Measurements from ENCODE around the gene APBA3. TPM values are rescaled to one million over a fixed set of nuclear protein-coding genes. Genes with fewer than 3 reads are reported as not detected.
"Not testable (repeated sequence)": the region's sequence is repeated elsewhere in the genome, so short reads cannot be mapped to it uniquely, and the experiment has no call there.

Gene APBA3
- total and polyA plus RNA-seq, 5 experiments from 2014 or later, result 25.0 to 80.4 (median 33.0) TPM

DNA sequence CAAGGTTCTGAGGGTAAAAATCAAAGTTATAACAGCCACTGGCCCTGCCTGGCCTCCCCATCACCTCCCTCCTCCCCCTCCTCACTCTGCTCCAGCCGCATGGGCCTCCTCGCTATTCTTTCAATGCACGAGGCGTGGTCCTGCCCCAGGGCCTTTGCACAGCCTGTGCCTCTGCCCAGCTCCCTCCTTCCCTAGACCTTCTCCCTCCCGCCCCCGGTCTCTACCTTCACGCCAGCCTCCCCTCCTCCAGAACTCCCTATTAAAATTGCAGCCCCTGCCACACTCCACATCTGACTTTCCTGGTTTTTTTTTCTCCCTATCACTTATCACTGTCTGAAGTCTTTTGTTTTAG lies 7.2 kb upstream of the APBA3 start:
- H3K4me3 Mint-ChIP-seq, result peak overlapping the region in 1 of 10 donors; percentile 40
- no peaks in the 10 kb centered on the region for H3K9me3 Mint-ChIP-seq
- POLR2A ChIA-PET, result interaction anchor here (0.6 kb wide), 1 partner anchor 611 kb away, joined by 3 read pairs; no protein-coding TSS in a partner anchor
- peaks cover 0 to 26% (median 4%) of the 10 kb centered on the region in 3 donors for H3K36me3 Mint-ChIP-seq
- no peak for DNase-seq
- H3K27ac Mint-ChIP-seq, result peak overlapping the region in 3 of 10 donors; percentile 31 to 94 (median 60)
- no peaks in the 10 kb centered on the region for H3K27me3 Mint-ChIP-seq
- H3K4me1 Mint-ChIP-seq, result peaks cover 7 to 14% (median 10%) of the 10 kb centered on the region in 4 donors
- ATAC-seq, result no peak

GRCh38 chr19:3768015-3768747 lies 6.7 kb upstream of the APBA3 start:
- ATAC-seq (no peak), DNase-seq (no peak)
- peaks cover 8 to 15% (median 11%) of the 10 kb centered on the region in 4 donors for H3K4me1 Mint-ChIP-seq
- peak overlapping the region in 2 of 10 donors; percentile 40 to 94 for H3K27ac Mint-ChIP-seq
- H3K4me3 Mint-ChIP-seq, result no peak overlapping the region
- peaks cover 0 to 26% (median 4%) of the 10 kb centered on the region in 3 donors for H3K36me3 Mint-ChIP-seq
- no peaks in the 10 kb centered on the region for H3K9me3 Mint-ChIP-seq
- H3K27me3 Mint-ChIP-seq, result no peaks in the 10 kb centered on the region
- POLR2A ChIA-PET, result interaction anchor here (0.6 to 2.1 kb wide), 2 partner anchors 47 to 611 kb away, joined by 3 to 6 read pairs; no protein-coding TSS in a partner anchor

- H3K27ac Mint-ChIP-seq, result peak overlapping the region in 1 of 10 donors; percentile 80
- H3K27me3 Mint-ChIP-seq, result peaks cover 0 to 4% (median 0%) of the 10 kb centered on the region in 5 donors
- H3K4me3 Mint-ChIP-seq, result peak overlapping the region in 1 of 10 donors; percentile 66
- H3K36me3 Mint-ChIP-seq, result peaks cover 0 to 26% (median 9%) of the 10 kb centered on the region in 3 donors
- peaks cover 12 to 25% (median 18%) of the 10 kb centered on the region in 4 donors for H3K4me1 Mint-ChIP-seq
- no peak for DNase-seq
- ATAC-seq, result no peak
- POLR2A ChIA-PET, result interaction anchor here (2.1 kb wide), 1 partner anchor 46 kb away, joined by 6 read pairs; no protein-coding TSS in a partner anchor
- H3K9me3 Mint-ChIP-seq, result no peaks in the 10 kb centered on the region
Measured at GRCh38 chr19:3767050-3767449, 5.6 kb upstream of the APBA3 start.

DNA sequence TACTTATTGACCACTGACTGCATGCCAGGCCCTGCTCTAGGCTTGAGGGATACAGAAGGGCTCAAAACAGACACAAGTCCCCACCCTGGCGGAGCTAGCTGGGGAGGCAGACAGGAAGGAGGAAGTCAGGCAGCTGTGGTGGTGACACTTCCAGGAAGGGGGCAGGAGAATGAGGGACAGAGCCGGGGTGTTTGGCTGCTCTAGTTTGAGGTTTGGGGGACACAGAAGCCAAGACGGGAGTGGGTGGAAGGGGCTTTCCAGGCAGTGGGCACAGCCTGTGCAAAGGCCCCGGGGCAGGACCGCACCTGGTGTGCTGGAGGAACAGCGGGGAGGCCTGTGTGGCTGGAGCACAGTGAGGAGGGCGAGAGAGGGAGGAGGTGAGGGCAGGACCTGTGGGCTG lies 5.0 kb upstream of the APBA3 start:
- no peaks in the 10 kb centered on the region for H3K9me3 Mint-ChIP-seq
- H3K27me3 Mint-ChIP-seq, result peaks cover 0 to 4% (median 0%) of the 10 kb centered on the region in 5 donors
- POLR2A ChIA-PET, result interaction anchor here (2.1 kb wide), 1 partner anchor 45 kb away, joined by 6 read pairs; no protein-coding TSS in a partner anchor
- peak overlapping the region in 8 of 10 donors; percentile 13 to 87 (median 78) for H3K27ac Mint-ChIP-seq
- H3K4me3 Mint-ChIP-seq, result peak overlapping the region in 5 of 10 donors; percentile 9 to 66 (median 48)
- H3K4me1 Mint-ChIP-seq, result peaks cover 16 to 30% (median 23%) of the 10 kb centered on the region in 4 donors
- ATAC-seq (no peak), DNase-seq (no peak)
- H3K36me3 Mint-ChIP-seq, result peaks cover 0 to 26% (median 9%) of the 10 kb centered on the region in 3 donors

- H3K9me3 Mint-ChIP-seq, H3K4me3 Mint-ChIP-seq, ATAC-seq, DNase-seq, H3K27me3 Mint-ChIP-seq, H3K27ac Mint-ChIP-seq: not testable (repeated sequence)
- Mint-ChIP-seq H3K36me3 (peaks cover 0 to 26% (median 9%) of the 10 kb centered on the region in 3 donors), H3K4me1 (peaks cover 19 to 38% (median 31%) of the 10 kb centered on the region in 4 donors)
- POLR2A ChIA-PET, result interaction anchor here (2.1 kb wide), 1 partner anchor 44 kb away, joined by 6 read pairs; no protein-coding TSS in a partner anchor
Measured at GRCh38 chr19:3765757-3766156, 4.3 kb upstream of the APBA3 start.

DNA sequence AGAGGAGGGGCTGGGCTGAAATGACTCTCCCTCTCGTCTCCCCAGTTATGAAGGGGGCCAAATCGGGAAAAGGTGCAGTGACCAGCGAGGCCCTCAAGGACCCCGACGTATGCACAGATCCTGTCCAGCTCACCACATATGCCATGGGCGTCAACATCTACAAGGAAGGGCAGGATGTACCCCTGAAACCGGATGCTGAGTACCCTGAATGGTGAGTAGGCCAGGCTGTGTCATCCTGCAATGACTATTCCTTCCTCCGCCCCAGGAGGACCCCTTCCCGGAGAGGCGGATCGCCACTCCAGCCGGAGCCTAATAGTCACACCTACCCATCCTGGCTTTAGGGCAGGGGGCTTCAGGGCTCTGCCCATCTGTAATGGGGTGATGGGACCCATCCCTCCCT lies 3.6 kb upstream of the APBA3 start:
- H3K9me3 Mint-ChIP-seq, result no peaks in the 10 kb centered on the region
- peaks cover 0 to 4% (median 0%) of the 10 kb centered on the region in 5 donors for H3K27me3 Mint-ChIP-seq
- ATAC-seq (no peak), DNase-seq (no peak)
- POLR2A ChIA-PET, result no interaction called here
- peaks cover 0 to 26% (median 9%) of the 10 kb centered on the region in 3 donors for H3K36me3 Mint-ChIP-seq
- peaks cover 19 to 41% (median 36%) of the 10 kb centered on the region in 4 donors for H3K4me1 Mint-ChIP-seq
- H3K27ac Mint-ChIP-seq, result no peak overlapping the region
- H3K4me3 Mint-ChIP-seq, result no peak overlapping the region

DNA sequence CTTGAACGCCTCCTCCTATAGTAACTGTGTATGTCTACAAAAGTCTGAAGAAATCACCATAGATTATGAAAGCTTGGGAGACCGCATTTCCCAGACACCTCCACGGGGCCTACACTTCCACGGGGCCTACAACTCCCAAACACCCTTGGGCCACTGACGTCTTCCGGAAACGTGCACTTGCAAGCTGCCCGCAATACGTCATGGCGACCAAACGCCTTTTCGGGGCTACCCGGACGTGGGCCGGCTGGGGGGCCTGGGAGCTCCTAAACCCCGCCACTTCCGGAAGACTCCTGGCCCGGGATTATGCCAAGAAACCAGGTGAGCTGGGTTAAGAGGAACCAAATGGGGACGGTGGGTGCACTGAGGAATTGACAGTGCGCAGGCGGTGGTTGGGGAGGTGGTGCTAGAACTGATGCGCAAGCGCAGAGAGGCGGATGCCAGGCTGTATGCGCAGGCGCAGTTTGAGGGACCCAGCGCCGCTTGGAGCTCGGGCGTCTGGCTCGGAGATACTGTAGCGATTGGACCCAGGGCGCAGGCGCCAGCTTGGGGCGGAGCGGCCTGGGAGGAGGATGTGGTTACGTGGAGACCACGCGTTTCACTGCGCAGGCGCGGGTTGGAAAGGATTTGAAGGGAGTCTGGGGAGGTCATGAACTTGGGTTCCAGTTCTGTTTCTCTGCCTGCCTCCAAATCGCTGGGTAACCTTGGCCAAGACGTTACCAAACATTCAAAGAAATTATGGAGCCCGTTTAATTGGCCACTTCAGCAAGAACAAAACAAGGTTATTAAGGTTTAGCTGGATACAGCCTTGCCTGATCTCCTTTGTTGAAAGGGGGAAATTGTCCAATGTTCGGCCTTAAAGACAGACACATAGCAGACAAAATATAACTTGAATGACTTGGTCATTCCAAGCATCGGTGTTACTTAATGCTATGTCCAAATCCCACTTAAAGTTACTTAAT lies 1.3 kb upstream of the APBA3 start, which contains the start of gene MRPL54:
MRPL54 (plus strand) TSS at position 182 of the 959 bp plus-strand sequence; CDS start at position 201, 19 bp downstream.
- Mint-ChIP-seq H3K4me3 (peak within 1 kb of the TSS; percentile 97 to 100 (median 98)), H3K9me3 (no peaks in the 10 kb centered on the region), H3K4me1 (peaks cover 19 to 58% (median 48%) of the 10 kb centered on the region in 4 donors), H3K27ac (peak within 1 kb of the TSS; percentile 100), H3K36me3 (peaks cover 0 to 32% (median 9%) of the 10 kb centered on the region in 3 donors), H3K27me3 (peaks cover 0 to 4% (median 0%) of the 10 kb centered on the region in 5 donors)
- DNase-seq, result peak; percentile 97 to 100 (median 100)
- ATAC-seq, result peak; percentile 84 to 86
- POLR2A ChIA-PET, result interaction anchor here (0.5 to 4.4 kb wide), 38 partner anchors 10 to 1917 kb away, joined by 3 to 57 read pairs (median 4); partner anchors contain the start of genes DAPK3, EEF2, FZR1 and KDM4B

DNA sequence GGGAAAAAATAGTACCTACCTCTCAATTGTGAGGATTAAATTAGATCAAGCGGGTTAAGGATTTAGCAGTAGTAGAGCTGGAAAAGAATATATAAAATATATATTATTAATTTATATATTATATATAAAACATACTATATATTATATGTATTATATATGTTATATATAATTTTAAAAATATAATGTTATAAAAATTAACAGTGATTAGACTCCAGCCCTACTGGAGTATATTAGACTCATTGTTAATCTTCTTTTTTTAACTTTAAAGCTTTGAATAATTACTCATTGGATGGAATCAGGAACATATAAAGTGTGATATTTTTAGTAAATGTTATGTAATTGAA lies 610 bp upstream of the APBA3 start:
- ATAC-seq (no peak), DNase-seq (no peak)
- no peaks in the 10 kb centered on the region for H3K9me3 Mint-ChIP-seq
- POLR2A ChIA-PET, result interaction anchor here (0.6 to 4.4 kb wide), 34 partner anchors 11 to 1207 kb away, joined by 3 to 57 read pairs (median 6); partner anchors contain the start of genes DAPK3, EEF2, FZR1 and KDM4B
- H3K4me3 Mint-ChIP-seq, result peak overlapping the region; percentile 97 to 100 (median 98)
- H3K36me3 Mint-ChIP-seq, result peaks cover 0 to 31% (median 9%) of the 10 kb centered on the region in 3 donors
- H3K27ac Mint-ChIP-seq, result peak overlapping the region; percentile 100
- H3K4me1 Mint-ChIP-seq, result peaks cover 19 to 65% (median 49%) of the 10 kb centered on the region in 4 donors
- H3K27me3 Mint-ChIP-seq, result peaks cover 0 to 4% (median 0%) of the 10 kb centered on the region in 5 donors

- POLR2A ChIA-PET, result interaction anchor here (0.6 to 4.4 kb wide), 11 partner anchors 9 to 326 kb away, joined by 3 to 57 read pairs (median 7); no protein-coding TSS in a partner anchor
- DNase-seq (peak in 4 of 10 donors; percentile 20 to 52 (median 44)), ATAC-seq (peak in 1 of 2 donors; percentile 4)
- H3K4me3 Mint-ChIP-seq, result peak overlapping the region; percentile 94 to 100 (median 97)
- no peaks in the 10 kb centered on the region for H3K9me3 Mint-ChIP-seq
- H3K27me3 Mint-ChIP-seq, result peaks cover 0 to 4% (median 0%) of the 10 kb centered on the region in 5 donors
- peaks cover 15 to 63% (median 47%) of the 10 kb centered on the region in 4 donors for H3K4me1 Mint-ChIP-seq
- peak overlapping the region; percentile 92 to 100 (median 98) for H3K27ac Mint-ChIP-seq
- peaks cover 0 to 31% (median 5%) of the 10 kb centered on the region in 3 donors for H3K36me3 Mint-ChIP-seq
Measured at GRCh38 chr19:3760871-3761361, 576 bp downstream of the APBA3 start.

DNA sequence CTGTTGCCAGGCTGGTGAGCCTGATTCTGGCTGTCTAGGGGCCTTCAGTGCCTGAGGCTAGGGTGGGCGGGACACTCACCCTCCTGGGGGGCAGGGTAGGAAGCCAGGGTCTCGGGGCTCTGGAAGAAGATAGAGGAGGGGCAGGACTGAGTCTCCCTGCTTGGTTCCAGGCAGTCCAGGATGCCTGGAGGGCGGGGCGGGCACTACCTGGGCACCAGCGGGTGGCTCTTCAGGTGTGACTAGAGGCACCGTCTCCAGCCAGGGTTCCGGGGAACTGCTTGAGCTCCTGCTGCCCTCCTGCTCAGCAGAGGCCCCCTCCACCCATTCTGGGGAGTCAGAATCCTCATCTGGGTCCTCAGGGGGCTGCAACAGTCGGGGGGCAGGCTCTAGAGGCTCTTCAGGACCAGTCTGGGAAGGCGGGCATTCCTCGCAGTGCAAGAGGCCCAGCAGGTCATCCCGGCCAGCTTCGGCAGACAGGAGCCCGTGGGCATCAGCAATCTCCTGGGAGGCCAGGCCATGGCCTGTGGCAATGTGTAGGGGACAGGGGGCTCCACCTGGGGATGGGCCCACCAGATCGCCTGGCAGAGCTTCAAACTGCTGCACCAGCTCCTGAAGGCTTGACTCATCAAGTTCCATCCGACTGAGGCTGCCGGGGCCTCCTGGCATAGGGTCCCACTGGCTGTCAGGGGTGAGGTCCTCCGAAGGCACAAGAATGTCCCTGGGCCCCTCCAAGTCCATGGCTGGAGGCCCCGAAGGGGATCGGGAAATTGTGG lies 1.8 kb downstream of the APBA3 start:
- peak overlapping the region in 8 of 10 donors; percentile 13 to 100 (median 42) for H3K27ac Mint-ChIP-seq
- H3K9me3 Mint-ChIP-seq, result no peaks in the 10 kb centered on the region
- peaks cover 0 to 4% (median 0%) of the 10 kb centered on the region in 5 donors for H3K27me3 Mint-ChIP-seq
- peaks cover 0 to 33% (median 5%) of the 10 kb centered on the region in 3 donors for H3K36me3 Mint-ChIP-seq
- no peak for ATAC-seq
- peak overlapping the region; percentile 16 to 98 (median 56) for H3K4me3 Mint-ChIP-seq
- DNase-seq, result no peak
- POLR2A ChIA-PET, result interaction anchor here (0.8 to 4.4 kb wide), 4 partner anchors 20 to 247 kb away, joined by 3 to 57 read pairs (median 22); no protein-coding TSS in a partner anchor
- H3K4me1 Mint-ChIP-seq, result peaks cover 23 to 75% (median 54%) of the 10 kb centered on the region in 4 donors

GRCh38 chr19:3758297-3758696 lies 3.2 kb downstream of the APBA3 start:
- not testable (repeated sequence) for H3K27ac Mint-ChIP-seq, H3K9me3 Mint-ChIP-seq, H3K27me3 Mint-ChIP-seq, DNase-seq, ATAC-seq
- Mint-ChIP-seq H3K36me3 (peaks cover 0 to 36% (median 5%) of the 10 kb centered on the region in 3 donors), H3K4me3 (peak overlapping the region in 1 of 10 donors; percentile 60), H3K4me1 (peaks cover 23 to 77% (median 53%) of the 10 kb centered on the region in 4 donors)
- POLR2A ChIA-PET, result interaction anchor here (1.3 kb wide), 1 partner anchor 54 kb away, joined by 4 read pairs; no protein-coding TSS in a partner anchor

Data from naive thymus-derived CD8-positive, alpha-beta T cell (primary cell).